Stomach smooth muscle (tissue), 2 donors: ENCODE measurements around the gene NOL6.

Experiments used
- H3K27ac ChIP-seq: one replicate; pipeline ENCODE4 v1.7.0; 2013; ENCODE audit warnings: mild to moderate bottlenecking, low read length, inconsistent platforms
- H3K27me3 ChIP-seq, 2 donors: one replicate each; pipeline ENCODE4 v1.7.0; 2013; ENCODE audit warnings: low read length in 2 of 2; ENCODE audit not compliant: insufficient read depth in 2 of 2, control insufficient read depth in 1 of 2
- H3K36me3 ChIP-seq, 2 donors: one replicate each; pipeline ENCODE4 v1.7.0; 2013; ENCODE audit warnings: low read length in 2 of 2; ENCODE audit not compliant: control insufficient read depth in 2 of 2, insufficient read depth in 2 of 2
- H3K4me1 ChIP-seq: one replicate; pipeline ENCODE4 v1.7.0; 2013; ENCODE audit warnings: low read length; ENCODE audit not compliant: control insufficient read depth, insufficient read depth
- H3K4me3 ChIP-seq, 2 donors: one replicate each; pipeline ENCODE4 v1.7.0; 2013; ENCODE audit warnings: low read length in 2 of 2
- H3K9ac ChIP-seq, 2 donors: one replicate each; pipeline ENCODE4 v1.7.0; 2013; ENCODE audit warnings: low read length in 2 of 2, mild to moderate bottlenecking in 1 of 2
- H3K9me3 ChIP-seq, 2 donors: one replicate each; pipeline ENCODE4 v1.7.0; 2013; ENCODE audit warnings: low read length in 2 of 2; ENCODE audit not compliant: control insufficient read depth in 2 of 2
- donor health status: healthy.
- donor health status: Pancreatic carcinoma.

The NOL6 gene

DNA sequence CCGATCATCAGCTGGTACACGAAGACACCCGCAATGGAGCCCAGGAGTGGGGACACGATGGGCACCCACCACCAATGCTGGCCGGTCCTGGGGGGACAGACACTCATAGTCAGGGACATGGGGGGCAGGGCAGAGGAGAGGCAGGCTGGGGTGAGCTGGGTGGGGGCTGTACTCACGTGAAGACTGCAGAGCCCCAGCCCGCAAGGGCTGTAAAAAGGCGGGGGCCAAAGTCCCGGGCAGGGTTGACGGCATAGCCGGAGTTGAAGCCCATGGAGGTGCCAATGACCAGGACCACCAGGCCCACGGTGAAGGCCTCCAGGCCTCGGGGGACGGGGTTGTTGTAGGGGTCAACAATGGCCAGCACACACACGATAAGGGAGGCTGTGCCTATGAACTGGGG, 31.6 kb downstream of the NOL6 start:
- Histone ChIP-seq H3K9ac (no peak overlapping the region), H3K36me3 (no peaks in the 10 kb centered on the region), H3K4me1 (peaks cover 3% of the 10 kb centered on the region), H3K9me3 (no peaks in the 10 kb centered on the region), H3K4me3 (no peak overlapping the region), H3K27ac (no peak overlapping the region), H3K27me3 (no peaks in the 10 kb centered on the region)

DNA sequence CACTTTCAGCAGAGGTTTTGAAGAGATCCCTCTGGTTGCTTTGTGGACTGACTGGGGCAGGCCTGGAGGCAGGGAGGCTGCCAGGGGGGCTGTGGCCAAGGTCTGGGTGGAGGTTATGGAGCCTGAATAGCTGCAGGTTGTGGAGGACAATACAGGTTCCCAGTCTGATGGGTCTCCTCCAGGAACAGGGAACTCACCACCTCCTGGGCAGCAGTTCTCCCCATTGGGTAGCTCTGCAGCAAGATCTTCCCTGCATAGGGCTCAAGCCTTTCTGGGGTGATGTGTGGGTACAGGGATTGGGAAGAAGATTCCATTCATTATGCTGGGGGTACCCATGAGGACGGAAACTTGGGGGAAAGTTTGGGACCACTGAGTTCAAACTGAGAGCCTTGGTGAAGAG, 33.1 kb downstream of the NOL6 start:
- Histone ChIP-seq H3K27ac (no peak overlapping the region), H3K4me3 (no peak overlapping the region), H3K9me3 (no peaks in the 10 kb centered on the region), H3K27me3 (no peaks in the 10 kb centered on the region), H3K36me3 (no peaks in the 10 kb centered on the region), H3K9ac (no peak overlapping the region), H3K4me1 (no peaks in the 10 kb centered on the region)

DNA sequence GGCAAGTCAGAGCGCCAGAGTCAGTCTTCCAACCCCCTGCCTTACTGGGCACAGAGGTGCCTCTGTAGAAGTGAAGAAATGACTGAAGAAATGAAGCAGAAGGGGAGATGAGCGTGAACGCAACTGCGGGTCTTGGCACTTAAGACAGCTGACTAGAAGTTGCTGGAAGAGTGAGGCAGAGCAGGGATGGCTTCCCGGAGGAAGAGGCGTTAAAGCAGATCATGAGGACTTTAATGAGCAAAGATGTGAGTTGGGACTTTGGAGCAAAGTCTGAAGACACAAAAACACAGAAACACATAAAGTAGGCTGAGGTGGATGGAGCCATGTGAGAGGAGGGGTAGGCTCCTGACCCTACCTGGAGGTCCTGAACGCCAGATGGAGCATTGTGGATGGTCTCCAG, 33.5 kb downstream of the NOL6 start:
- H3K9ac ChIP-seq = no peak overlapping the region
- H3K4me1 ChIP-seq = no peaks in the 10 kb centered on the region

DNA sequence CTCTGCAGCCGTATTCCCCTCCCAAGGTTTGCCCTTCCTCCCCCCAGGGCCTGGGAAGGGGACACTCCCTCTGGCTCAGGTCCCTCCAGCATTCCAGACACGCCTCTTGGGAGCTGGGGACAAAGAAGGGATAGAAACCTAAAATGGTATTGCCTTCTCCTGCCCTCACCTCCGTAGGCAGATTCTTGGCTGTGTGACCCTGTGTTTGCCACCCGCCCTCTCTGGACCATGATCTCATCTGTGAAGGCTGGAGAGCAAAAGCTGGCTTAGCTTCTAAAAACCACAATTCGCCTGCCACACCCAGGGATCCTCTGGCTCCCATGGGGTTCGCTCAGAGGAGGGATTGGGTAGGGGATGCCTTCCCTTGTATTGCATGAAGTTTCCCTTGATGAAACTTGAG, 34.0 kb downstream of the NOL6 start:
- Histone ChIP-seq H3K4me1 (no peaks in the 10 kb centered on the region), H3K27ac (no peak overlapping the region), H3K4me3 (no peak overlapping the region), H3K27me3 (peaks cover 0 to under 1% of the 10 kb centered on the region in 2 donors), H3K9ac (no peak overlapping the region), H3K9me3 (no peaks in the 10 kb centered on the region), H3K36me3 (no peaks in the 10 kb centered on the region)

More for the DNA sequence above, 33.5 kb downstream of the NOL6 start:
- Histone ChIP-seq H3K36me3 (no peaks in the 10 kb centered on the region), H3K27ac (no peak overlapping the region), H3K27me3 (no peaks in the 10 kb centered on the region), H3K4me3 (no peak overlapping the region), H3K9me3 (no peaks in the 10 kb centered on the region)

DNA sequence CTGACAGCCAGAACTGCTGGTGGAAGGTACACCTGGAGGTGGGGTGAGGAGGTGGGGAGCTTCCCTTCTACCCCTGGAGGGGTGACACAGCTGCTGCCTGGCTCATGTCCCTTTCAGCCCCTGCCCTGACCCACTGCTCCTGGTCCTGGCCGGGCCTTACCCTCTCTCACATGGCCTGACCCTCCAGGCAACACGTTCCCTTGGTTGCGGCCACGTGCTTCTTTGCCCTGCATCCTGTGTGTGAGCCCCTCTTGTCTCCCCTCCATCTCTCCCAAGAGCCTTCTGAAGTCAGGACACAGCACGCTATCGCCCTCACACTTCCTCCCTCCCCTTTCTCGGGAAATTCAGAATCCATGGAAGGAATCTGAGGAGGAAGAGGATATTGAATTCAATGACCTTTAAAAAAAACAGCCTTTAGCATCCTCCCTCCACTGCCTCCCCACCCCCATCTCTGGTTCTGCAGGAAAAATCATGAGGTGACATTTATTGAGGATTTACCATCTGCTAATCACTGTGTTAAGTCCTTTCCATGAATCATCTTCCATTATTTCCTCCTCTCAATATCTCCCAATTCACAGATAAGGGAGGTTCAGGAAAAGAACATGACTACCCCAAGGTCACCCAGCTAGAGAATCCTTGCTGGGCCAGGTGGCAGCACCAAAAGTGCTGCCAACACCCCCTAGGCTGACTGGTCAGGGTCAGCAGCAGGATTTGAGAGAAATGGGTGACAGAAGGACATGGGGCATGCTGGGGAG, 34.6 kb downstream of the NOL6 start:
- no peaks in the 10 kb centered on the region for H3K9me3 ChIP-seq
- no peaks in the 10 kb centered on the region for H3K36me3 ChIP-seq
- H3K27me3 ChIP-seq = peaks cover 0 to 6% of the 10 kb centered on the region in 2 donors
- H3K9ac ChIP-seq = no peak overlapping the region
- H3K4me3 ChIP-seq = no peak overlapping the region
- H3K4me1 ChIP-seq = no peaks in the 10 kb centered on the region
- no peak overlapping the region for H3K27ac ChIP-seq

DNA sequence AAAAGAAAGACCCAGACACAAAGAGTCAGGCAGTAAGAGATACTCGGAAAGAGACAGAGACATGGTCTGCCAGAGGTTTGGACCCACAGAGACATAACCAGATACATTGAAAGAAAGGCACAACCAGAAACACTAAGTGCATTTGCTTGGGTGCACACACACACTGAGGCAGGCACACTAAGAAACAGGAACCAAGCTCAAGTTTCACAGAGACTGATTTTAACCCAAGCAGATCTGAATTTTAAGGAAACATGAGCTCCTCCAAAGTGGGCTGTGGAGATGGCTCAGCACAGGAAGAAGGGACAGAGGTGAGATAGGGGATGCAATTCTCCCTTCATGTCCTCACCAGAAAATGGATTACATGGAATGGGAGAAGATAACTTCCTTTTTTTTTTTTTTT, 35.8 kb downstream of the NOL6 start:
- H3K9me3 ChIP-seq = no peaks in the 10 kb centered on the region
- H3K4me3 ChIP-seq = no peak overlapping the region
- H3K36me3 ChIP-seq = no peaks in the 10 kb centered on the region
- no peak overlapping the region for H3K27ac ChIP-seq
- peaks cover 0 to 6% of the 10 kb centered on the region in 2 donors for H3K27me3 ChIP-seq
- no peaks in the 10 kb centered on the region for H3K4me1 ChIP-seq
- no peak overlapping the region for H3K9ac ChIP-seq

DNA sequence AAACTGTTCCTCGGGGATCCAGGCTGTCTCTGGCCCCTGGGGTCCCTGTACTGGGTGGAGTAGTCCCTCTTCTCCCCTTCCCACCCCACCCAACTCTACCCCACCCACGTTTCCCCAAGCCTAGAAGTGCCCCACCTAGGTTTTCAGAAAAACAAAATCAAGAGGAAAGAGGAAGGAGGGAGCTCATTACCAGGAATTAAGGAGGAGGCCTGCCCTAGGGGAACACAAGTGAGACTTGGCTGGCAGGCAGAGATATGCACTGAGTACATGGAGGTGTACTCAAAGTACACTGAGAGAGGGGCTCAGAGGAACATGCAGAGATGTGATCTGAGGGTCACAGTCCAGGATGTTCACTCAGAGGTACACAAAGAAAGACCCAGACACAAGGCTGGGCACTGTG, 36.5 kb downstream of the NOL6 start:
- Histone ChIP-seq H3K27ac (no peak overlapping the region), H3K27me3 (peaks cover 0 to 6% of the 10 kb centered on the region in 2 donors), H3K9ac (no peak overlapping the region), H3K9me3 (no peaks in the 10 kb centered on the region), H3K36me3 (no peaks in the 10 kb centered on the region), H3K4me1 (no peaks in the 10 kb centered on the region), H3K4me3 (no peak overlapping the region)

DNA sequence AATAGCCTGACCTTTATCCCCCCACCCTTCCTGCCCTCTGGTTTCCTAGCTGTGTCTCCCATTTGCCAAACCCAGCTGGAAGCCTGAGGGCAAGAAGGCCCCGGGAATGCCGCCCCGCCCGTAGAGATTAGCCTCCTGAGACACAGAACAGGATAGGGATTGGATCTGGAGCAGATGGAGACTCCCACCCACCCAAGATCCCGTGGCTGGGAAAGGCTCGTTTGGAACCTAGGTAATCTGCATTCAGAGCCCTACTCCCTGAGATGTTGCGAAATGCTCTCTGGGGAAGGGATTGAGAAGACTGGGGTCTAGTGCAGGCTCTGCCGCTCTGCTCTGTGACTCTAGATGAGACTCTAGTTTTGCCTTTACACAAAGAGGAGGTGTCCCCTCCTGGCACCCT, 37.3 kb downstream of the NOL6 start:
- Histone ChIP-seq H3K9me3 (no peaks in the 10 kb centered on the region), H3K4me3 (no peak overlapping the region), H3K4me1 (no peaks in the 10 kb centered on the region), H3K9ac (no peak overlapping the region), H3K27ac (no peak overlapping the region), H3K36me3 (no peaks in the 10 kb centered on the region), H3K27me3 (peaks cover 0 to 6% of the 10 kb centered on the region in 2 donors)

DNA sequence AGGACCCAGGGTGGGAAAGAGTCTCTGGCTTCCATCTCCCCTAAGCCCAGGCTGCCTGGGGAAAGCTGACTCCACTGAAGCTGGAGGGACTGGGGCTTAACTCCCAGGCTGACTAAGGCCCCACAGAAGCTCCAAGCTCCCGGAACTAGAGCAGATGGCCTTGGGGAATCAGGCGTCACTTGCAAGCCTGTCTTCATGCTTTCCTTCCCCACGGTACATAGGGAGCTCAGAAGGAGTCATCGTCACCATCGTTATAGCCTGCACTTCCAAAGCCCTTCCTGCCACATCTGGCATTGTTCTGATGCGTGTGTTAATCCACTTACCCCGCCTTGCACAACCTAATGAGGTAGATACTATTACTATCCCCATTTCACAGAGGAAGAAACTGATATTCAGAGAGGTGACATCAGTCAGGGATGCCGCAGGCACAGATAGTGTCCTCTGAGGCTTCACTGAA, 37.9 kb downstream of the NOL6 start:
- peaks cover 0 to 6% of the 10 kb centered on the region in 2 donors for H3K27me3 ChIP-seq
- no peaks in the 10 kb centered on the region for H3K9me3 ChIP-seq
- no peak overlapping the region for H3K9ac ChIP-seq
- H3K4me1 ChIP-seq = no peaks in the 10 kb centered on the region
- no peak overlapping the region for H3K4me3 ChIP-seq
- H3K36me3 ChIP-seq = no peaks in the 10 kb centered on the region
- no peak overlapping the region for H3K27ac ChIP-seq

DNA sequence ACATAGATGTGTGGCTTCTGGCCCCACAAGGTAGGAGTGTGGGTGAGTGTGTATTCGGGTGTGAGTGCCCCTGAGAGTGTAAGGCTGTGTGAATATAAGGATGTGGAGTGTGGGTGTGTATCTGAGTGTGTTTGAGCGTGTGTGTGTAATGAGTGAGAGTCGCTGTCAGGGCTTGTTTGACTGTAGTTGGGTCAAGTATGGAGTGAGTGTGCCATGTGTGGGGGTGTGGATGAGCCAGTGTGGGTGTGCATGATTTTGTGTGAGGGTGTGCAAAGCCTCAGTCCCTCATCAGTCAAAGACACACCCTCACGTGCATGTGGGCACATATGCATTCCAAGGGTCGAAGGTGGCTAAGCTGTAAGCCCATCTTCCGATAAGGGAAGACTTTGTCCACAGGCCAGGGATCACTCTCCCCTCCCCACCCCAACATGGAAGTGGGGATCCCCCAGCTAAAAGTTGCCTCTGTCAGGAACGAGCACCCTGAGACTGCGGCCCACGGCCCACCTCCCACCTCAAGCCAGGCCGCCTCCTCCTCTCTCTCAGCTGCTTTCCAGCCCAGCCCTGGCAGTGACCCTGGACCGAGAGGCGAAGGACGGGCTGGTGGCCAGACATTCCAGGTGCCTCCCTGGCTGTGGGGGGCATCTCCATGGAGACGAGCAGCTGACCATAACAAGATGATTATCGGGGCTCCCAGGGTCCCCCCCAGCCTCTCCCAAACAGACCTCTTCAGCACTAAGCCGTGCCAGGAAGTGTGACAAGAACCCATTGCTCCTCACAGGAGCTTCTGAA, 39.2 kb downstream of the NOL6 start:
- H3K4me1 ChIP-seq = no peaks in the 10 kb centered on the region
- no peak overlapping the region for H3K9ac ChIP-seq
- H3K4me3 ChIP-seq = no peak overlapping the region
- H3K36me3 ChIP-seq = no peaks in the 10 kb centered on the region
- no peaks in the 10 kb centered on the region for H3K9me3 ChIP-seq
- no peak overlapping the region for H3K27ac ChIP-seq
- H3K27me3 ChIP-seq = peaks cover 0 to 6% of the 10 kb centered on the region in 2 donors

DNA sequence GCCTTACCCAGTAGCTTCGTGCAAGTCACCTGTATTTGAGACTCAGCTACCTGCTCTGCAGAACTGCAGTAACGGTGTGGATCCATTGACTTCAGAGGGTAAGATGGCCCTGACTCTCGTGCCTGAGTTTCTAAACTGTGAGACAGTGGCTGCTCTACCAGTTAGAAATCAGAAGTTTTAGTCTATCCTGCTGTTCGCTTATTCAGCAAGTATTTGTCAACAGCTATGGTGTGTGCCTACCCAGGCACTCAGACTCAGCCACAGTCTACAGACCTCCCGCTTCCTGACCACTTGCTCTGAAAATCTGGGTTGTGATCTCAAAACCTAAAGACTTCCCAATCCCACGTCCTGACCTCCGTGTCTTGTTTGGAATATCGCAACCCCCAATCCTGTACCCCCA, 39.9 kb downstream of the NOL6 start:
- Histone ChIP-seq H3K4me3 (no peak overlapping the region), H3K9me3 (no peaks in the 10 kb centered on the region), H3K4me1 (no peaks in the 10 kb centered on the region), H3K27ac (no peak overlapping the region), H3K27me3 (peaks cover 0 to 6% of the 10 kb centered on the region in 2 donors), H3K36me3 (no peaks in the 10 kb centered on the region), H3K9ac (no peak overlapping the region)
